Upper lobe of left lung (tissue), 4 donors: ENCODE results near the gene RHOT2.

Source experiments
- CTCF ChIP-seq, 6 experiments: fragments of 450-650 bp in 4 of 6; fragments of 200-600 bp in 2 of 6; sonication (generic) in 2 of 6; IDR thresholded peaks; one replicate each; pipeline ENCODE4 v1.5.1; 2016 to 2019; ENCODE audit warnings: antibody characterized with exemption in 6 of 6
- POLR2A ChIP-seq, 4 donors: fragments of 450-650 bp; IDR thresholded peaks; one replicate each; pipeline ENCODE4 v1.5.1; 2016 to 2017; ENCODE audit warnings: antibody characterized with exemption in 4 of 4, mild to moderate bottlenecking in 2 of 4

- TF ChIP-seq POLR2A (IDR thresholded peaks at IDR 0.05) (no peak), CTCF (IDR thresholded peaks at IDR 0.05) (no peak)
These were observed 25.8 kb downstream of the RHOT2 start for GRCh38 chr16:693766-694165.
